A673 (cell line): ENCODE results near the gene SFT2D1. TPM values are rescaled to one million over a fixed set of nuclear protein-coding genes. Genes with fewer than 3 reads are reported as not detected.

Experiments
- BruUV-seq: library from RNA; stranded (reverse); fragments of 400-500 nt; replicated peaks from 2 replicates; lab custom pipeline; 2021; lab: Mats Ljungman, UMichigan
- CTCF ChIA-PET: fragments of 300-600 bp; sonication (Branson Sonifier 250); formaldehyde crosslinking; loops from one replicate; lab custom pipeline; 2022; ENCODE audit warnings: antibody characterized with exemption; lab: Charles Lee
- POLR2A ChIA-PET: fragments of 300-600 bp; sonication (Branson Sonifier 250); formaldehyde crosslinking; loops from one replicate; lab custom pipeline; 2022; ENCODE audit warnings: antibody characterized with exemption; ENCODE audit not compliant: low non-redundant PET; lab: Charles Lee
- DNase-seq: peaks from one replicate; pipeline ENCODE4 v3.0.0-alpha.2; 2015; ENCODE audit warnings: low spot score
- H3K27ac ChIP-seq: fragments of 200-600 bp; sonication (generic); 2 replicates; pipeline ENCODE4 v1.5.1; 2016; ENCODE audit warnings: mixed run types, low read depth, mild to moderate bottlenecking, mixed read lengths, antibody characterized with exemption, low read length; ENCODE audit not compliant: poor library complexity, severe bottlenecking
- H3K27me3 ChIP-seq: fragments of 200-600 bp; sonication (generic); replicated peaks from 2 replicates; pipeline ENCODE4 v1.6.1; 2017; ENCODE audit warnings: mixed run types, low read depth, mild to moderate bottlenecking, mixed read lengths, antibody characterized with exemption, low read length; ENCODE audit not compliant: insufficient read depth, poor library complexity
- H3K36me3 ChIP-seq: fragments of 200-600 bp; sonication (generic); 2 replicates; pipeline ENCODE4 v1.6.1; 2016; ENCODE audit warnings: mixed run types, mild to moderate bottlenecking, mixed read lengths, antibody characterized with exemption, low read length; ENCODE audit not compliant: insufficient read depth, poor library complexity, severe bottlenecking
- H3K4me1 ChIP-seq: fragments of 200-600 bp; sonication (generic); 2 replicates; pipeline ENCODE4 v1.6.1; 2017; ENCODE audit warnings: mixed run types, mild to moderate bottlenecking, mixed read lengths, antibody characterized with exemption, low read length; ENCODE audit not compliant: insufficient read depth, poor library complexity, severe bottlenecking
- H3K4me3 ChIP-seq: fragments of 200-600 bp; sonication (generic); 2 replicates; pipeline ENCODE4 v1.5.1; 2016; ENCODE audit warnings: low read depth, mixed run types, mild to moderate bottlenecking, mixed read lengths, low read length; ENCODE audit not compliant: poor library complexity, severe bottlenecking
- H3K9me3 ChIP-seq: fragments of 200-600 bp; sonication (generic); 2 replicates; pipeline ENCODE4 v1.6.1; 2016; ENCODE audit warnings: mixed run types, low read depth, mild to moderate bottlenecking, mixed read lengths, antibody characterized with exemption, low read length; ENCODE audit not compliant: poor library complexity, severe bottlenecking
- EZH2 ChIP-seq: fragments of 200-600 bp; sonication (generic); IDR thresholded peaks from 2 replicates; pipeline ENCODE4 v1.6.1; 2017; ENCODE audit warnings: borderline replicate concordance, low read depth, mild to moderate bottlenecking, mixed read lengths, antibody characterized with exemption, low read length; ENCODE audit not compliant: poor library complexity, severe bottlenecking
- intact Hi-C: fragments of 100-400 bp; cut with micrococcal nuclease; formaldehyde crosslinking; loops from one replicate; pipeline ENCODE4 v1.10.0; 2022; ENCODE audit not compliant: unreplicated experiment
- total RNA-seq: library from RNA; stranded (reverse); gene quantifications from 2 replicates; pipeline ENCODE4 v1.2.3, GENCODE V29; 2021
- TF ChIP-seq, protein P1 (sequence below): fragments of 300-800, 200-600 bp; sonication (generic); conservative IDR thresholded peaks from 2 replicates; pipeline ENCODE4 v1.5.1; 2017; ENCODE audit warnings: low read depth, mild to moderate bottlenecking, antibody characterized with exemption, low read length, moderate library complexity, mixed read lengths

Gene SFT2D1
- total RNA-seq, 1 experiment from 2014 or later = 62.0 TPM

DNA sequence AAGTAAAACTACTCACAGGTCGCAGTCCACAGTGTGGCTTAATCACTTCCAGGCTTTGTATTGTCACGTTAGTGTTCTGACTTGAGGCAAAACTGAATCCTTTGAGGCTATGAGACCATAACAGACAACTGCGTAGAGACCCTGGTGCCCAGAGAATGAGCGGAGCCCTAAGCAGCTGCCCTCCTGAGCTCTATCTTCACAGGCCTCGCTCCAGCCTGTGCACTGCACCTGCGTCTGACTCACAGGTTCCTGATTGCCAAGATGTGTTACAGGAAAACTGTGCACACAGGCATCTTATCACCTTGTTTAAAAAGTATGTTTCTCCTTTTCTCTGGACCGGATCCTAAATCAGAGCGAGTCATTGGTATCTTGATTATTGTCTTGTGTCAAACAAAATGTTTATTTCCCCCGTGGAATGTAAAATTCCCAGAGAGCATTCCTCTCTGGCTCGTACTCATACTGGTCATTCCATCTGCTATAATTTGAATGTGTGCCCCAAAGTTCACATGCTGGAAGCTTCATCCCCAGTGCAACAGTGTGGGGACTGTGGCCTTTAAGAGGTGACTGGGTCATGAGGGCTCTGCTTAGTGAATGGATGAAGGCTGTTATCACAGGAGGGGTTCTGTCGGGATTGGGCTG, 59.8 kb downstream of the SFT2D1 start:
- BruUV-seq = no TSS peak

DNA sequence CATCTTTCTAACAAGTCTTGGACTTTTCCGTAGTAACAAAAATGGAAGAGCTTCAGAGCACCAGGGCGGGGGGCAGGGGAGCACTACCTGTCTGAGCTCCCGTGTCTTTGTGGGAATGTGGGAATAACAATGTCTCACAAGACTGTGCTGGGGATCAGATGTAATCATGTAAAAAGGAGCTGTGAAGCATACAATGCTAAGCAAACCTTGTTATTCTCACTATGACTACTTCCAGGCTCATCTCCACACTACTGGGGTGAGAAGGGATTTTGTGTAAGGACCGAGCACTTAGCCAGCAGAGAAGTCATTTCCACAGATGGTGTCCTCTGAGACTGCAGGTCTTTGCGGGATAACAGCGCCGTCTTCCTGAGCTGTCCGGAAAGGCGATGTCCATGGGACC, 61.2 kb downstream of the SFT2D1 start:
- DNase-seq = no peak
- POLR2A ChIA-PET = no interaction called here

More for the DNA sequence above, 59.8 kb downstream of the SFT2D1 start:
- H3K4me1 ChIP-seq = no peaks in the 10 kb centered on the region
- H3K9me3 ChIP-seq = no peaks in the 10 kb centered on the region
- DNase-seq = no peak
- H3K4me3 ChIP-seq = no peak overlapping the region
- no peak overlapping the region for H3K27ac ChIP-seq
- no peaks in the 10 kb centered on the region for H3K36me3 ChIP-seq
- TF ChIP-seq EZH2 = no peak
- TF ChIP-seq, protein P1, sequence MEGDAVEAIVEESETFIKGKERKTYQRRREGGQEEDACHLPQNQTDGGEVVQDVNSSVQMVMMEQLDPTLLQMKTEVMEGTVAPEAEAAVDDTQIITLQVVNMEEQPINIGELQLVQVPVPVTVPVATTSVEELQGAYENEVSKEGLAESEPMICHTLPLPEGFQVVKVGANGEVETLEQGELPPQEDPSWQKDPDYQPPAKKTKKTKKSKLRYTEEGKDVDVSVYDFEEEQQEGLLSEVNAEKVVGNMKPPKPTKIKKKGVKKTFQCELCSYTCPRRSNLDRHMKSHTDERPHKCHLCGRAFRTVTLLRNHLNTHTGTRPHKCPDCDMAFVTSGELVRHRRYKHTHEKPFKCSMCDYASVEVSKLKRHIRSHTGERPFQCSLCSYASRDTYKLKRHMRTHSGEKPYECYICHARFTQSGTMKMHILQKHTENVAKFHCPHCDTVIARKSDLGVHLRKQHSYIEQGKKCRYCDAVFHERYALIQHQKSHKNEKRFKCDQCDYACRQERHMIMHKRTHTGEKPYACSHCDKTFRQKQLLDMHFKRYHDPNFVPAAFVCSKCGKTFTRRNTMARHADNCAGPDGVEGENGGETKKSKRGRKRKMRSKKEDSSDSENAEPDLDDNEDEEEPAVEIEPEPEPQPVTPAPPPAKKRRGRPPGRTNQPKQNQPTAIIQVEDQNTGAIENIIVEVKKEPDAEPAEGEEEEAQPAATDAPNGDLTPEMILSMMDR = no peak
- ChIA-PET POLR2A (no interaction called here), CTCF (no interaction called here)
- H3K27me3 ChIP-seq = peaks cover 3% of the 10 kb centered on the region
- intact Hi-C loops = no loop called here

DNA sequence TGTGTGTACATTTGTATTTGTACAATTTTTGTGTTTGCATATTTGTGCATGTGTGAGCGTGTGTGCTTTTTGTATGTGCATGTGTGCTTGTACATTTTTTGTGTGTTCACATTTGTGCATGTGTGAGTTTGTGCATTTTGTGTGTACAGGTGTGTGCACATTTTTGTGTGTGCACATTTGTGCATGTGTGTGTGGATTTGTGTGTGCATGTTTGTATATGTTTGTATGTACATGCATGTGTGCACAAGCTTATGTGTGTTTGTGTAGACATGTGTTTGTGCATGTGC, 63.0 kb downstream of the SFT2D1 start:
- no peak for DNase-seq
- no peak overlapping the region for H3K4me3 ChIP-seq
- H3K27me3 ChIP-seq = peaks cover 3% of the 10 kb centered on the region
- POLR2A ChIA-PET = no interaction called here
- CTCF ChIA-PET = interaction anchor here (0.7 kb wide), 1 partner anchor 98 kb away, joined by 4 read pairs; no protein-coding TSS in a partner anchor
- H3K36me3 ChIP-seq = no peaks in the 10 kb centered on the region
- no peak overlapping the region for H3K27ac ChIP-seq
- no peak for TF ChIP-seq EZH2
- TF ChIP-seq, protein P1 = no peak
- BruUV-seq = no TSS peak
- intact Hi-C loops = loop anchor here (5.0 to 10.0 kb wide), 3 partner anchors 103 to 495 kb away; partner anchors contain the start of genes MPC1 and RPS6KA2
- H3K9me3 ChIP-seq = no peaks in the 10 kb centered on the region
- no peaks in the 10 kb centered on the region for H3K4me1 ChIP-seq

More for the DNA sequence above, 61.2 kb downstream of the SFT2D1 start:
- no peak overlapping the region for H3K4me3 ChIP-seq
- H3K4me1 ChIP-seq = no peaks in the 10 kb centered on the region
- H3K9me3 ChIP-seq = no peaks in the 10 kb centered on the region
- CTCF ChIA-PET = no interaction called here
- no peaks in the 10 kb centered on the region for H3K36me3 ChIP-seq
- BruUV-seq = no TSS peak
- intact Hi-C loops = no loop called here
- H3K27me3 ChIP-seq = peaks cover 3% of the 10 kb centered on the region
- no peak for TF ChIP-seq EZH2
- TF ChIP-seq, protein P1 = no peak
- no peak overlapping the region for H3K27ac ChIP-seq
